HepG2 (cell line): ENCODE measurements around the gene CFAP73. TPM values are rescaled to one million over a fixed set of nuclear protein-coding genes. Genes with fewer than 3 reads are reported as not detected.

ENCODE experiments used
- ATAC-seq: fragments of 200-7000 bp; cut with Tn5 transposase; 3 replicates; pipeline ENCODE4 v1.9.1; 2020; ENCODE audit warnings: mild to moderate bottlenecking, moderate library complexity
- BruUV-seq: library from RNA; stranded (reverse); fragments of 400-500 nt; replicated peaks from 2 replicates; lab custom pipeline; 2021; lab: Mats Ljungman, UMichigan
- CTCF ChIA-PET: fragments of 300-600 bp; formaldehyde crosslinking; extraction: SDS; loops from one replicate; lab custom pipeline; 2021; ENCODE audit warnings: low total read pairs, inconsistent platforms, low intra/inter-chr PET ratio; lab: Yijun Ruan, JAX
- POLR2A ChIA-PET: fragments of 350-600 bp; sonication (Branson Sonifier 250); formaldehyde crosslinking; loops from one replicate; lab custom pipeline; 2020; ENCODE audit warnings: antibody characterized with exemption, inconsistent platforms; lab: Yijun Ruan, JAX
- DNase-seq: peaks from one replicate; pipeline ENCODE4 v3.0.0-alpha.2; 2015; ENCODE audit warnings: low spot score
- FAIRE-seq: peaks from 3 replicates; lab custom pipeline; 2011; peaks lifted over from hg19 to GRCh38; lab: Jason Lieb, UNC
- H2AFZ ChIP-seq: one replicate; pipeline ENCODE4 v1.6.1; 2011; ENCODE audit warnings: low read length, inconsistent platforms
- H3K27ac ChIP-seq: fragments of 300-600 bp; 3 replicates; pipeline ENCODE4 v1.8.0; 2011; ENCODE audit warnings: mixed run types, mild to moderate bottlenecking, mixed read lengths, low read length, inconsistent platforms; ENCODE audit not compliant: insufficient read depth; ENCODE audit errors: extremely low read length
- H3K27me3 ChIP-seq, 2 experiments: fragments of 200-600 bp in 1 of 2; 2 replicates in 1 of 2; 3 replicates in 1 of 2; pipeline versions ENCODE4 v1.6.0 to v1.8.0; 2011; ENCODE audit warnings: low read length in 2 of 2, mild to moderate bottlenecking in 2 of 2, moderate library complexity in 2 of 2, inconsistent platforms in 1 of 2; ENCODE audit not compliant: insufficient read depth in 2 of 2, control insufficient read depth in 1 of 2
- H3K36me3 ChIP-seq, 2 experiments: fragments of 200-600 bp in 1 of 2; replicated peaks in 1 of 2; 2 replicates in 1 of 2; 3 replicates in 1 of 2; pipeline versions ENCODE4 v1.5.1 to v1.8.0; 2011; ENCODE audit warnings: low read length in 2 of 2, inconsistent platforms in 1 of 2; ENCODE audit not compliant: insufficient read depth in 2 of 2, control insufficient read depth in 1 of 2
- H3K4me1 ChIP-seq: 2 replicates; pipeline ENCODE4 v1.5.1; 2012; ENCODE audit warnings: low read length, inconsistent platforms; ENCODE audit not compliant: insufficient read depth
- H3K4me2 ChIP-seq: 2 replicates; pipeline ENCODE4 v1.6.0; 2011; ENCODE audit warnings: low read depth, low read length, inconsistent platforms
- H3K4me3 ChIP-seq, 3 experiments: fragments of 200-600 bp in 1 of 3; sonication (generic), shearing (Covaris generic) in 1 of 3; replicated peaks in 1 of 3; 2 replicates each; pipeline ENCODE4 v1.5.1; 2011 to 2016; ENCODE audit warnings: low read length in 3 of 3, inconsistent platforms in 2 of 3, low read depth in 2 of 3, mild to moderate bottlenecking in 2 of 3, control low read depth in 1 of 3, mixed read lengths in 1 of 3; ENCODE audit not compliant: insufficient read depth in 1 of 3
- H3K79me2 ChIP-seq: one replicate; pipeline ENCODE4 v1.6.1; 2011; ENCODE audit warnings: low read length, inconsistent platforms; ENCODE audit not compliant: insufficient read depth
- H3K9ac ChIP-seq: 2 replicates; pipeline ENCODE4 v1.6.0; 2011; ENCODE audit warnings: mild to moderate bottlenecking, low read depth, low read length, inconsistent platforms; ENCODE audit not compliant: insufficient read depth
- H3K9me3 ChIP-seq: 2 replicates; pipeline ENCODE4 v1.5.1; 2012; ENCODE audit warnings: mild to moderate bottlenecking, low read length
- H4K20me1 ChIP-seq: 2 replicates; pipeline ENCODE4 v1.6.0; 2011; ENCODE audit warnings: inconsistent platforms, mild to moderate bottlenecking, low read length, moderate library complexity; ENCODE audit not compliant: insufficient read depth
- MAFG ChIP-seq: sonication (generic); formaldehyde crosslinking; IDR thresholded peaks from 2 replicates; pipeline ENCODE4 v1.5.1; 2020; ENCODE audit warnings: mild to moderate bottlenecking, missing genetic modification reagents
- NFE2 ChIP-seq: sonication (generic); formaldehyde crosslinking; IDR thresholded peaks from 2 replicates; pipeline ENCODE4 v1.4.0; 2020; ENCODE audit warnings: missing genetic modification reagents
- NR2F6 ChIP-seq, 2 experiments: IDR thresholded peaks; 2 replicates each; pipeline ENCODE4 v1.6.1; 2016; ENCODE audit warnings: antibody characterized with exemption in 1 of 2, mild to moderate bottlenecking in 1 of 2
- NRL ChIP-seq: sonication (generic); formaldehyde crosslinking; IDR thresholded peaks from 2 replicates; pipeline ENCODE4 v1.5.0; 2020; ENCODE audit warnings: missing genetic modification reagents, mild to moderate bottlenecking, moderate library complexity, borderline replicate concordance
- PCBP2 ChIP-seq: fragments of 200-400 bp; formaldehyde crosslinking; optimal IDR thresholded peaks from 2 replicates; pipeline ENCODE3; 2018; ENCODE audit warnings: low read length, low read depth; ENCODE audit not compliant: poor library complexity, severe bottlenecking
- RBFOX2 ChIP-seq: fragments of 200-400 bp; formaldehyde crosslinking; IDR thresholded peaks from 2 replicates; pipeline ENCODE4 v1.6.1; 2017; ENCODE audit warnings: low read depth, mild to moderate bottlenecking, low read length
- SRSF9 ChIP-seq: fragments of 200-400 bp; formaldehyde crosslinking; IDR thresholded peaks from 2 replicates; pipeline ENCODE4 v1.6.1; 2018; ENCODE audit warnings: borderline replicate concordance, mild to moderate bottlenecking, low read depth, low read length; ENCODE audit not compliant: insufficient read depth, poor library complexity, severe bottlenecking
- ZKSCAN5 ChIP-seq: sonication (generic); formaldehyde crosslinking; IDR thresholded peaks from 2 replicates; pipeline ENCODE4 v1.5.1; 2020; ENCODE audit warnings: mild to moderate bottlenecking, missing genetic modification reagents
- ZNF225 ChIP-seq: sonication (generic); formaldehyde crosslinking; IDR thresholded peaks from 2 replicates; pipeline ENCODE4 v1.4.0; 2020; ENCODE audit warnings: mild to moderate bottlenecking, missing genetic modification reagents
- ZNF451 ChIP-seq: sonication (generic); formaldehyde crosslinking; IDR thresholded peaks from 2 replicates; pipeline ENCODE4 v1.5.0; 2020; ENCODE audit warnings: mild to moderate bottlenecking, missing genetic modification reagents
- ZNF674 ChIP-seq: sonication (generic); formaldehyde crosslinking; IDR thresholded peaks from 2 replicates; pipeline ENCODE4 v1.5.0; 2020; ENCODE audit warnings: low read depth, mild to moderate bottlenecking, missing genetic modification reagents
- WGBS: methylation state at CpG from one replicate; pipeline ENCODE4 v1.1.6; 2017; ENCODE audit warnings: low lambda C conversion rate; 5-methylcytosine and 5-hydroxymethylcytosine counted together
- in situ Hi-C: cut with HindIII; loops from 2 replicates; pipeline ENCODE4 v1.10.0; 2017; ENCODE audit warnings: low pct_unique_long_range_greater_than_20kb; ENCODE audit not compliant: extremely low pct_ligation_motif_present
- intact Hi-C: fragments of 100-400 bp; cut with micrococcal nuclease; formaldehyde crosslinking; loops from one replicate; pipeline ENCODE4 v1.10.0; 2022; ENCODE audit not compliant: unreplicated experiment
- polyA plus RNA-seq, 8 experiments: library from polyadenylated mRNA; depleted of rRNA in 3 of 8; stranded (reverse) in 7 of 8; unstranded in 1 of 8; fragments of >200 nt; fragmentation: Illumina TruSeq in 4 of 8; extraction: Trizol in 4 of 8; gene quantifications; 2 replicates each; pipeline versions ENCODE4 v1.2.1 to v1.2.3, GENCODE V29; 2011 to 2016; ENCODE audit warnings: low read depth in 4 of 8, missing spikeins in 1 of 8, mixed read lengths in 1 of 8; ENCODE audit not compliant: insufficient read depth in 1 of 8
- total RNA-seq, 5 experiments: library from RNA; depleted of rRNA; stranded (reverse); fragments of >200 nt; fragmentation: Illumina TruSeq; extraction: Trizol; gene quantifications; 2 replicates each; pipeline ENCODE4 v1.2.3, GENCODE V29; 2016; ENCODE audit warnings: low read depth in 1 of 5
- TF ChIP-seq, protein P1 (sequence below): sonication (generic); formaldehyde crosslinking; IDR thresholded peaks from 2 replicates; pipeline ENCODE4 v1.5.0; 2020; ENCODE audit warnings: mild to moderate bottlenecking, missing genetic modification reagents, moderate library complexity
- TF ChIP-seq, protein P2 (sequence below): sonication (generic); formaldehyde crosslinking; IDR thresholded peaks from 2 replicates; pipeline ENCODE4 v1.5.1; 2020; ENCODE audit warnings: missing genetic modification reagents, mild to moderate bottlenecking, borderline replicate concordance
- TF ChIP-seq, protein P3 (sequence below): sonication (generic); formaldehyde crosslinking; IDR thresholded peaks from 2 replicates; pipeline ENCODE4 v1.8.0; 2022; ENCODE audit warnings: missing genetic modification reagents, mild to moderate bottlenecking, inconsistent platforms, borderline replicate concordance
- TF ChIP-seq, protein P4 (sequence below): sonication (generic); formaldehyde crosslinking; IDR thresholded peaks from 2 replicates; pipeline ENCODE4 v1.4.0; 2020; ENCODE audit warnings: missing genetic modification reagents

Gene CFAP73
- total and polyA plus RNA-seq, 2 of the 13 experiments (the other 11 are each of a cell fraction or from before 2014, with no cell fraction given): not detected

DNA sequence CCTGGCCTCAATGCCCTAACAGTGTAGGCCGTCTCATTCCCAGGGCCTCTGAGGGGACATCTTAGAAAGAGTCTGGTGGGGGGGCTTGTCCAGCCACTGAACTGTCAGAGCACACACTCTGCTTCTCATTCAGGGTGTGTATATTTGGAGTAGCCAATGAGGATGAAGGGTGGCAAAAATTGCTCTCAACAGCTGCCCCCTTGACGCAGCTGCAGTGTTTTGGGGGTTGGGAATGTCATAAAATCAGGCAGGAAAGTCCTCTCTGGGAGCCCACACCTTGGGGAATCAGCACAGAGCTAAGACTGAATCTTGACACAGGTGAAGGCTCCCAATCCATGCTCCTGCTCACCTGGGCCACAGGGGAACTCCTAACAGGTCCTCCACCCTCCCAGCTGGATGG lies 15.5 kb upstream of the CFAP73 start:
- no TSS peak for BruUV-seq
- Histone ChIP-seq H3K79me2 (no peaks in the 10 kb centered on the region), H3K4me2 (no peak overlapping the region), H3K27me3 (peaks cover 0 to 1% of the 10 kb centered on the region in 2 experiments; a peak in 1 of 5 replicates), H4K20me1 (no peaks in the 10 kb centered on the region), H2AFZ (no peak overlapping the region), H3K9ac (no peak overlapping the region), H3K4me1 (no peaks in the 10 kb centered on the region), H3K9me3 (no peaks in the 10 kb centered on the region), H3K4me3 (no peak overlapping the region), H3K36me3 (no peaks in the 10 kb centered on the region), H3K27ac (no peak overlapping the region)
- DNase-seq (no peak), FAIRE-seq (no peak), ATAC-seq (no peak)
- ChIA-PET POLR2A (no interaction called here), CTCF (no interaction called here)
- in situ Hi-C loops: no loop called here
- intact Hi-C loops: no loop called here
- WGBS: 80% methylated on average over 1 of the region's 2 CpGs
- TF ChIP-seq ZNF674: no peak
- TF ChIP-seq NFE2 (CRISPR knock-in tag): no peak
- no peak for TF ChIP-seq RBFOX2
- TF ChIP-seq ZNF225 (CRISPR knock-in tag): no peak
- TF ChIP-seq PCBP2: no peak
- no peak for TF ChIP-seq ZKSCAN5
- TF ChIP-seq NRL (CRISPR knock-in tag): no peak
- TF ChIP-seq MAFG (CRISPR knock-in tag): no peak
- TF ChIP-seq SRSF9: no peak
- TF ChIP-seq, protein P1, sequence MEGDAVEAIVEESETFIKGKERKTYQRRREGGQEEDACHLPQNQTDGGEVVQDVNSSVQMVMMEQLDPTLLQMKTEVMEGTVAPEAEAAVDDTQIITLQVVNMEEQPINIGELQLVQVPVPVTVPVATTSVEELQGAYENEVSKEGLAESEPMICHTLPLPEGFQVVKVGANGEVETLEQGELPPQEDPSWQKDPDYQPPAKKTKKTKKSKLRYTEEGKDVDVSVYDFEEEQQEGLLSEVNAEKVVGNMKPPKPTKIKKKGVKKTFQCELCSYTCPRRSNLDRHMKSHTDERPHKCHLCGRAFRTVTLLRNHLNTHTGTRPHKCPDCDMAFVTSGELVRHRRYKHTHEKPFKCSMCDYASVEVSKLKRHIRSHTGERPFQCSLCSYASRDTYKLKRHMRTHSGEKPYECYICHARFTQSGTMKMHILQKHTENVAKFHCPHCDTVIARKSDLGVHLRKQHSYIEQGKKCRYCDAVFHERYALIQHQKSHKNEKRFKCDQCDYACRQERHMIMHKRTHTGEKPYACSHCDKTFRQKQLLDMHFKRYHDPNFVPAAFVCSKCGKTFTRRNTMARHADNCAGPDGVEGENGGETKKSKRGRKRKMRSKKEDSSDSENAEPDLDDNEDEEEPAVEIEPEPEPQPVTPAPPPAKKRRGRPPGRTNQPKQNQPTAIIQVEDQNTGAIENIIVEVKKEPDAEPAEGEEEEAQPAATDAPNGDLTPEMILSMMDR (CRISPR knock-in tag): no peak
- TF ChIP-seq, protein P2, sequence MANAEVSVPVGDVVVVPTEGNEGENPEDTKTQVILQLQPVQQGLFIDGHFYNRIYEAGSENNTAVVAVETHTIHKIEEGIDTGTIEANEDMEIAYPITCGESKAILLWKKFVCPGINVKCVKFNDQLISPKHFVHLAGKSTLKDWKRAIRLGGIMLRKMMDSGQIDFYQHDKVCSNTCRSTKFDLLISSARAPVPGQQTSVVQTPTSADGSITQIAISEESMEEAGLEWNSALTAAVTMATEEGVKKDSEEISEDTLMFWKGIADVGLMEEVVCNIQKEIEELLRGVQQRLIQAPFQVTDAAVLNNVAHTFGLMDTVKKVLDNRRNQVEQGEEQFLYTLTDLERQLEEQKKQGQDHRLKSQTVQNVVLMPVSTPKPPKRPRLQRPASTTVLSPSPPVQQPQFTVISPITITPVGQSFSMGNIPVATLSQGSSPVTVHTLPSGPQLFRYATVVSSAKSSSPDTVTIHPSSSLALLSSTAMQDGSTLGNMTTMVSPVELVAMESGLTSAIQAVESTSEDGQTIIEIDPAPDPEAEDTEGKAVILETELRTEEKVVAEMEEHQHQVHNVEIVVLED (CRISPR knock-in tag): no peak
- TF ChIP-seq NR2F6 (IDR thresholded peaks at IDR 0.05): no peak
- TF ChIP-seq NR2F6 (CRISPR knock-in tag; IDR thresholded peaks at IDR 0.05): no peak
- TF ChIP-seq, protein P3, sequence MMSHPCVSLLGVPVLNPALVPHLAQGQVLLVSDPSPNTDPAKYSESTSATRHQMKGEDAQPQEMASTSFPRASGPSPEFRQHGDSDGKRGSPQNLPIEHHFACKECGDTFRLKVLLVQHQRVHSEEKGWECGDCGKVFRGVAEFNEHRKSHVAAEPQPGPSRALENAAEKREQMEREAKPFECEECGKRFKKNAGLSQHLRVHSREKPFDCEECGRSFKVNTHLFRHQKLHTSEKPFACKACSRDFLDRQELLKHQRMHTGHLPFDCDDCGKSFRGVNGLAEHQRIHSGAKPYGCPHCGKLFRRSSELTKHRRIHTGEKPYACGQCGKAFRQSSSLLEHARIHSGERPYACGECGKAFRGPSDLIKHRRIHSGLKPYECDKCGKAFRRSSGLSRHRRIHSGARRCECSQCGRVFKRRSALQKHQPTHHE: no peak
- TF ChIP-seq, protein P4, sequence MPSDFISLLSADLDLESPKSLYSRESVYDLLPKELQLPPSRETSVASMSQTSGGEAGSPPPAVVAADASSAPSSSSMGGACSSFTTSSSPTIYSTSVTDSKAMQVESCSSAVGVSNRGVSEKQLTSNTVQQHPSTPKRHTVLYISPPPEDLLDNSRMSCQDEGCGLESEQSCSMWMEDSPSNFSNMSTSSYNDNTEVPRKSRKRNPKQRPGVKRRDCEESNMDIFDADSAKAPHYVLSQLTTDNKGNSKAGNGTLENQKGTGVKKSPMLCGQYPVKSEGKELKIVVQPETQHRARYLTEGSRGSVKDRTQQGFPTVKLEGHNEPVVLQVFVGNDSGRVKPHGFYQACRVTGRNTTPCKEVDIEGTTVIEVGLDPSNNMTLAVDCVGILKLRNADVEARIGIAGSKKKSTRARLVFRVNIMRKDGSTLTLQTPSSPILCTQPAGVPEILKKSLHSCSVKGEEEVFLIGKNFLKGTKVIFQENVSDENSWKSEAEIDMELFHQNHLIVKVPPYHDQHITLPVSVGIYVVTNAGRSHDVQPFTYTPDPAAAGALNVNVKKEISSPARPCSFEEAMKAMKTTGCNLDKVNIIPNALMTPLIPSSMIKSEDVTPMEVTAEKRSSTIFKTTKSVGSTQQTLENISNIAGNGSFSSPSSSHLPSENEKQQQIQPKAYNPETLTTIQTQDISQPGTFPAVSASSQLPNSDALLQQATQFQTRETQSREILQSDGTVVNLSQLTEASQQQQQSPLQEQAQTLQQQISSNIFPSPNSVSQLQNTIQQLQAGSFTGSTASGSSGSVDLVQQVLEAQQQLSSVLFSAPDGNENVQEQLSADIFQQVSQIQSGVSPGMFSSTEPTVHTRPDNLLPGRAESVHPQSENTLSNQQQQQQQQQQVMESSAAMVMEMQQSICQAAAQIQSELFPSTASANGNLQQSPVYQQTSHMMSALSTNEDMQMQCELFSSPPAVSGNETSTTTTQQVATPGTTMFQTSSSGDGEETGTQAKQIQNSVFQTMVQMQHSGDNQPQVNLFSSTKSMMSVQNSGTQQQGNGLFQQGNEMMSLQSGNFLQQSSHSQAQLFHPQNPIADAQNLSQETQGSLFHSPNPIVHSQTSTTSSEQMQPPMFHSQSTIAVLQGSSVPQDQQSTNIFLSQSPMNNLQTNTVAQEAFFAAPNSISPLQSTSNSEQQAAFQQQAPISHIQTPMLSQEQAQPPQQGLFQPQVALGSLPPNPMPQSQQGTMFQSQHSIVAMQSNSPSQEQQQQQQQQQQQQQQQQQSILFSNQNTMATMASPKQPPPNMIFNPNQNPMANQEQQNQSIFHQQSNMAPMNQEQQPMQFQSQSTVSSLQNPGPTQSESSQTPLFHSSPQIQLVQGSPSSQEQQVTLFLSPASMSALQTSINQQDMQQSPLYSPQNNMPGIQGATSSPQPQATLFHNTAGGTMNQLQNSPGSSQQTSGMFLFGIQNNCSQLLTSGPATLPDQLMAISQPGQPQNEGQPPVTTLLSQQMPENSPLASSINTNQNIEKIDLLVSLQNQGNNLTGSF (CRISPR knock-in tag): no peak
- no peak for TF ChIP-seq ZNF451
